GM11168 (cell line): ENCODE results near the gene CELSR1.

ENCODE experiments used
- in situ Hi-C: fragments of 300-500 bp; cut with MboI; formaldehyde crosslinking; loops from one replicate; pipeline ENCODE4 v1.12.0; 2022; ENCODE audit warnings: low sequenced_read_pairs; ENCODE audit not compliant: unreplicated experiment

Gene CELSR1

GRCh38 chr22:46535876-46536536 is 1.4 kb downstream of the CELSR1 start:
- in situ Hi-C loops, result no loop called here

GRCh38 chr22:46534901-46535630 is 2.4 kb downstream of the CELSR1 start:
- in situ Hi-C loops, result loop anchor here (5.0 kb wide), 1 partner anchor 168 kb away; no protein-coding TSS in a partner anchor

- in situ Hi-C loops, result loop anchor here (5.0 kb wide), 1 partner anchor 167 kb away; no protein-coding TSS in a partner anchor
Measured at GRCh38 chr22:46534177-46534776, 3.1 kb downstream of the CELSR1 start.

GRCh38 chr22:46533070-46533833 is 4.2 kb downstream of the CELSR1 start:
- in situ Hi-C loops, result loop anchor here (5.0 kb wide), 1 partner anchor 166 kb away; no protein-coding TSS in a partner anchor

GRCh38 chr22:46532416-46532815 is 5.0 kb downstream of the CELSR1 start:
- in situ Hi-C loops, result loop anchor here (5.0 kb wide), 1 partner anchor 165 kb away; no protein-coding TSS in a partner anchor

- in situ Hi-C loops, result loop anchor here (5.0 kb wide), 1 partner anchor 164 kb away; no protein-coding TSS in a partner anchor
Measured at GRCh38 chr22:46531581-46532175, 5.7 kb downstream of the CELSR1 start.

- in situ Hi-C loops, result no loop called here
Measured at GRCh38 chr22:46528121-46528610, 9.3 kb downstream of the CELSR1 start.

GRCh38 chr22:46526244-46526839 is 11.1 kb downstream of the CELSR1 start:
- in situ Hi-C loops, result no loop called here

- in situ Hi-C loops, result no loop called here
Measured at GRCh38 chr22:46525389-46526243, 11.8 kb downstream of the CELSR1 start.

GRCh38 chr22:46524203-46524740 is 13.1 kb downstream of the CELSR1 start:
- in situ Hi-C loops, result no loop called here

- in situ Hi-C loops, result no loop called here
Measured at GRCh38 chr22:46522797-46523196, 14.6 kb downstream of the CELSR1 start.

GRCh38 chr22:46521994-46522393 is 15.4 kb downstream of the CELSR1 start:
- in situ Hi-C loops, result no loop called here

GRCh38 chr22:46520880-46521279 is 16.5 kb downstream of the CELSR1 start:
- in situ Hi-C loops, result no loop called here

GRCh38 chr22:46519377-46519776 is 18.0 kb downstream of the CELSR1 start:
- in situ Hi-C loops, result no loop called here

GRCh38 chr22:46518542-46519325 is 18.7 kb downstream of the CELSR1 start:
- in situ Hi-C loops, result no loop called here

GRCh38 chr22:46518038-46518437 is 19.4 kb downstream of the CELSR1 start:
- in situ Hi-C loops, result no loop called here

GRCh38 chr22:46517255-46517761 is 20.1 kb downstream of the CELSR1 start:
- in situ Hi-C loops, result no loop called here
